KOPT-K1 (cell line): ENCODE results near the gene ESYT3.
"Not testable (repeated sequence)": the region's sequence is repeated elsewhere in the genome, so short reads cannot be mapped to it uniquely, and the experiment has no call there.

Experiments
- H3K27ac ChIP-seq: fragments of 200-600 bp; sonication (generic); 2 replicates; pipeline ENCODE4 v1.5.1; 2016; ENCODE audit warnings: antibody characterized with exemption, mild to moderate bottlenecking, low read depth, low read length; ENCODE audit not compliant: poor library complexity, severe bottlenecking
- H3K36me3 ChIP-seq: fragments of 200-600 bp; sonication (generic); 2 replicates; pipeline ENCODE4 v1.5.1; 2017; ENCODE audit warnings: antibody characterized with exemption, mild to moderate bottlenecking, low read length, moderate library complexity; ENCODE audit not compliant: insufficient read depth
- H3K9me3 ChIP-seq: fragments of 200-600 bp; sonication (generic); 2 replicates; pipeline ENCODE4 v1.5.1; 2017; ENCODE audit warnings: antibody characterized with exemption, low read length, mild to moderate bottlenecking; ENCODE audit not compliant: insufficient read depth, poor library complexity, severe bottlenecking

Gene ESYT3

DNA sequence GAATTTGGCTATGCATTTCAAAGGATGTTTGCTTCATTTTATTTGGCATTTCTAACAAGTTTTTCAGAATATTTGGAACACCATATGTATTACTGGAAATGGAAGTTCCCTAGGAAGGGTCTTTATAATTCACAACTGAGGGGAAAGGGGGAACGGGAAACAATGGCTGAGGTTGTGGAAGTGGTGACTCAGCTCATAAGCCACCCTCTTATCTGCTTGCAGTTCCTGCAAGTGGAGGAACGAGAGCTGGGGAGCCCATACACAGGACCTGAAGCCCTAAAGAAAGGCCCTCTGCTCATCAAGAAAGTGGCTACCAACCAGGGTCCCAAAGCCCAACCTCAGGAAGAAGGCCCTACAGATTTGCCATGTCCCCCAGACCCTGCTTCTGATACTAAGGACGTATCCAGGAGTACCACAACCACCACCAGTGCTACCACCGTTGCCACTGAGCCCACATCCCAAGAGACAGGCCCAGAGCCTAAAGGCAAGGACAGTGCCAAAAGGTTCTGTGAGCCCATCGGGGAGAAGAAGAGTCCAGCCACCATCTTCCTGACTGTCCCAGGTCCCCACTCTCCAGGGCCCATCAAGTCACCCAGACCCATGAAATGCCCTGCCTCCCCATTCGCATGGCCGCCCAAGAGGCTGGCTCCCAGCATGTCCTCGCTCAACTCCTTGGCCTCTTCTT is 37.9 kb downstream of the ESYT3 start:
- no peaks in the 10 kb centered on the region for H3K9me3 ChIP-seq
- no peak overlapping the region for H3K27ac ChIP-seq
- H3K36me3 ChIP-seq: no peaks in the 10 kb centered on the region

- H3K9me3 ChIP-seq: no peaks in the 10 kb centered on the region
- H3K36me3 ChIP-seq: no peaks in the 10 kb centered on the region
- H3K27ac ChIP-seq: no peak overlapping the region
Observed at GRCh38 chr3:138473391-138473790, 39.0 kb downstream of the ESYT3 start.

- Histone ChIP-seq H3K27ac (no peak overlapping the region), H3K9me3 (no peaks in the 10 kb centered on the region), H3K36me3 (no peaks in the 10 kb centered on the region)
Observed at GRCh38 chr3:138474163-138474562, 39.7 kb downstream of the ESYT3 start.

- Histone ChIP-seq H3K9me3 (no peaks in the 10 kb centered on the region), H3K36me3 (no peaks in the 10 kb centered on the region), H3K27ac (no peak overlapping the region)
Observed at GRCh38 chr3:138476526-138476925, 42.1 kb downstream of the ESYT3 start.

DNA sequence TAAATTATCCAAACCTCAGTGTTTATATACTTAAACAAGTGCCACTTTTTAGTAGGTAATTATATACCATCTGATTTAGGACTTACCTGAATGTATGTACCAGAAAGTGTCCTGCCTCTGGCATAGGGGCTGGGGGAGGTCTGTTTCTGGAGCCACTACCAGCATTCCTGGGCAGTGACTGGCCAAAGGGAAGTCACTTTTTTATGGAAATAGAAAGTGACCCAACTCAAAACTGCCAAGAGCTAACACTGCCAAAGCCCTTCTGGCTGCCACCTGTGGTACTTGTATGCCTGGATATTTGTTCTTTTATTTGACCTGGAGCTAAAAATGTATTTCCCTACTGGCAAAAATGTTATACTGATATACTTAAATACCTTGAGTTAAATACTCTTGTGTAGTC is 42.7 kb downstream of the ESYT3 start:
- Histone ChIP-seq H3K9me3 (no peaks in the 10 kb centered on the region), H3K36me3 (no peaks in the 10 kb centered on the region), H3K27ac (no peak overlapping the region)

GRCh38 chr3:138477801-138478200 is 43.4 kb downstream of the ESYT3 start:
- no peaks in the 10 kb centered on the region for H3K36me3 ChIP-seq
- H3K9me3 ChIP-seq: no peaks in the 10 kb centered on the region
- no peak overlapping the region for H3K27ac ChIP-seq

DNA sequence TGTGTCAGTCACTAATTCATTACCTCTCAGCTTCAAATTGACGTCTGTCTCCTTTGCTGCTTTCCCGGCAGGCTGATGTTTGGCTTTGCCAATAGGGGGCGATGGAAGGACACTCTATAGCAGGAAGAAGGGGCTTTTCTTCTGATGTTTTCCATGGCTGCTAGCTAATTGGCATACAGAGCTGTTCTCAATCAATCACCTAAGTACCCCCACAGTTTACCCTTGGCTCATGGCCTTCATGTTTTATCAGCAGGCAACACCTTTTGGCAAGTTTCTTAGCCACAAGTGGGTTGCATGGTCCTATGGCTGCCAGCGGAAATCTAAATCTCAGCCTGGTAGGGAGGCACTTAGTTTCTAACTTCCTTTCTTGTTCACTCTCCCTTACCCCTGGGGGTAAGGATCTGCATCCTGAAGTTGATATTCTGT is 45.0 kb downstream of the ESYT3 start:
- H3K36me3 ChIP-seq: no peaks in the 10 kb centered on the region
- H3K9me3 ChIP-seq: no peaks in the 10 kb centered on the region
- no peak overlapping the region for H3K27ac ChIP-seq

- H3K36me3 ChIP-seq, H3K27ac ChIP-seq: not testable (repeated sequence)
- H3K9me3 ChIP-seq: peaks cover 38% of the 10 kb centered on the region
Observed at GRCh38 chr3:138484672-138485071, 50.3 kb downstream of the ESYT3 start.

DNA sequence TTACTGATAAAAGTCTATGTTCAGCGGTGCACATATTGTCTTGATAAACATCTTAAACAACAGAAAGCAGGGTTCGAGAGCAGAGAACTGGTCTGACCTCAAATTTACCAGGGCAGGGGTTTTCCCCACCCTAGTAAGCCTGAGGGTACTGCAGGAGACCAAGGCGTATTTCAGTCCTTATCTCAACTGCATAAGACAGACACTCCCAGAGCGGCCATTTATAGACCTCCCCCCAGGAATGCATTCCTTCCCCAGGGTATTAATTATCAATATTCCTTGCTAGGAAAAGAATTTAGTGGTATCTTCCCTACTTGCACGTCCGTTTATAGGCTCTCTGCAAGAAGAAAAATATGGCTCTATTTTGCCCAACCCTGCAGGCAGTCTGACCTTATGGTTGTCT is 52.2 kb downstream of the ESYT3 start:
- H3K36me3 ChIP-seq: peaks cover 12% of the 10 kb centered on the region; the same call in 1 of the 2 replicates
- H3K9me3 ChIP-seq: peaks cover 44% of the 10 kb centered on the region
- H3K27ac ChIP-seq: not testable (repeated sequence)

- Histone ChIP-seq H3K9me3 (peaks cover 31% of the 10 kb centered on the region), H3K36me3 (peaks cover 55% of the 10 kb centered on the region), H3K27ac (no peak overlapping the region)
Observed at GRCh38 chr3:138491971-138492370, 57.6 kb downstream of the ESYT3 start.

GRCh38 chr3:138492980-138493675 is 58.7 kb downstream of the ESYT3 start:
- H3K27ac ChIP-seq: no peak overlapping the region
- peaks cover 20% of the 10 kb centered on the region for H3K9me3 ChIP-seq
- H3K36me3 ChIP-seq: peaks cover 63% of the 10 kb centered on the region

DNA sequence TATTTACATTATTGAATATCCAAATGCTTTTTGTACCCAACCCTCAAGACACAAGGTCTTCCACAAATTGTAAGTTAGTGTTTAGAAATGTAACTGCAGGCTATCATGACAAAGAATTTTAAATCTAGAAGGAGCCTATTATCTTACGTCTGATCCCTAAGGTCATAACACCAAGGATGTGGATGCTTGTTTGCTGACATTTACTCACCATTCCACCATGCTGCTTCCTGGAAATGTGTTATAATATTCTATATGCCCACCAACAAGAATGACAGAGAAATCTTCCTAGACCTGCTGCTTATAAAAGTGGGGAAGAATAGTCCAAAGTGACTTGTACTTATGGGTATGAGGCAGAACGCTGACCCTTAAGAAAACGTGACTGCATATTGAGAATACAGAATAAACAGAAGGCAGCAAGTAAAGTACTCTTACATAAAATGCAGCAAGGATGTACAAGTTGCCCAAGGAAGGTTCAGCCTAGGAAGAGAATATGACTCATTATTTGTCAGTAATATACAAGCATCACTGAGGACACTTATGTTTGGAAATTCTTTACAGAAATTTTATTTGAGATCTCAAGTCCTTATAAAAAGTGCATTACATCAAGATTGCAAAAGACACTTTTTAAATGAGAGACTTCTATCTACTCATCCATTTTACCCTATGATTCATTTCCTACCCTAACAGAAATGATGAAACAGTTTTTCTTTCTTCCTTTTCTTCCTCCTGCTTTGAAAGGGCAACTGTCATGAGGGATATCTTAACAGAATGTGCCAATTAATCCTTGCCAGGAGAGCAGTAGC is 59.6 kb downstream of the ESYT3 start:
- peaks cover 13% of the 10 kb centered on the region for H3K9me3 ChIP-seq
- no peak overlapping the region for H3K27ac ChIP-seq
- peaks cover 71% of the 10 kb centered on the region for H3K36me3 ChIP-seq

- H3K27ac ChIP-seq: no peak overlapping the region
- peaks cover 76% of the 10 kb centered on the region for H3K36me3 ChIP-seq
- H3K9me3 ChIP-seq: peaks cover 7% of the 10 kb centered on the region
Observed at GRCh38 chr3:138494607-138494929, 60.2 kb downstream of the ESYT3 start.

DNA sequence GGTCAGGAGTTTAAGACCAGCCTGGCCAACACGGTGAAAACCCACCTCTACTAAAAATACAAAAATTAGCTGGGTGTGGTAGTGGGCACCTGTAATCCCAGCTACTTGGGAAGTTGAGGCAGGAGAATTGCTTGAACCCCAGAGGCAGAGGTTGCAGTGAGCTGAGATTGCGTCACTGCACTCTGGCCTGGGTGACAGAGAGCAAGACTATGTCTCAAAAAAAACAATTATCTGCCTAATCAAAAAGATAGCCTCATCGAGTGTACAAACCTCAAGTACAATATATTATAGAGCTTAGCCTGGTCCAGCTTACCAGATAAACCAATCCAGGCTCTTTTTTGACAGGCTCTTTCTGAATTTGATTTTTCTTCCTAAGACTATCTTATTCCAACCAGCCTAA is 61.2 kb downstream of the ESYT3 start:
- H3K9me3 ChIP-seq, H3K27ac ChIP-seq: not testable (repeated sequence)
- peaks cover 87% of the 10 kb centered on the region for H3K36me3 ChIP-seq

- peaks cover 86% of the 10 kb centered on the region for H3K36me3 ChIP-seq
- H3K27ac ChIP-seq: no peak overlapping the region
- no peaks in the 10 kb centered on the region for H3K9me3 ChIP-seq
Observed at GRCh38 chr3:138496436-138496835, 62.0 kb downstream of the ESYT3 start.
